Suprapubic skin (tissue), 4 donors: ENCODE results near the gene POLR3C.

ENCODE experiments used
- EP300 ChIP-seq: sonication (generic); formaldehyde crosslinking; IDR thresholded peaks from one replicate; pipeline ENCODE4 v1.6.1; 2017; ENCODE audit warnings: antibody characterized with exemption
- POLR2A ChIP-seq, 2 donors: fragments of 450-650 bp; IDR thresholded peaks; one replicate each; pipeline ENCODE4 v1.6.1; 2017; ENCODE audit warnings: antibody characterized with exemption in 2 of 2, mild to moderate bottlenecking in 2 of 2, moderate library complexity in 2 of 2
- POLR2AphosphoS5 ChIP-seq, 3 donors: sonication (generic); formaldehyde crosslinking; IDR thresholded peaks; one replicate each; pipeline ENCODE4 v1.6.1; 2017; ENCODE audit warnings: antibody characterized with exemption in 3 of 3
- TF ChIP-seq, protein P1 (sequence below), 2 donors: fragments of 200-600 bp in 1 of 2; fragments of 450-650 bp in 1 of 2; sonication (generic) in 1 of 2; IDR thresholded peaks; one replicate each; pipeline ENCODE4 v1.5.1; 2016 to 2019; ENCODE audit warnings: antibody characterized with exemption in 2 of 2, mild to moderate bottlenecking in 1 of 2, moderate library complexity in 1 of 2

DNA sequence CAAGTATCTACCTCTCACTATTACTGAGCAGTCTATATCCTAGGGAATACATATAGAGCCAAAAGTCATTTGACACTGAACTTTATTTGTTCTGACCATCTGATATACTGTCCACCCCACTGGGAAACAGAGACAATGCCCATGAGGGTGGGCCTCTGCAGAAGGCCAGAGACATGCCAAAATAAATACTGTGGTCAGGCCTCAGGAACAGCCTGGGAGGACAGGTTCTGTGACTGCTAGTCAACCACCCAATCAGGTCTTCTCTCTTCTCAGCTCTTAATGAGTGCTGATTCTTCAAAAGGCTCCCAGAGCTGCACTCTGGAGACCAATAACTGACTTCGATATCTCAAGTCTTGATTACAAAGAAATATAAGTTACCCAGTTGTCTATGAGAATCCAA lies 67.1 kb downstream of the POLR3C start:
- TF ChIP-seq, protein P1, sequence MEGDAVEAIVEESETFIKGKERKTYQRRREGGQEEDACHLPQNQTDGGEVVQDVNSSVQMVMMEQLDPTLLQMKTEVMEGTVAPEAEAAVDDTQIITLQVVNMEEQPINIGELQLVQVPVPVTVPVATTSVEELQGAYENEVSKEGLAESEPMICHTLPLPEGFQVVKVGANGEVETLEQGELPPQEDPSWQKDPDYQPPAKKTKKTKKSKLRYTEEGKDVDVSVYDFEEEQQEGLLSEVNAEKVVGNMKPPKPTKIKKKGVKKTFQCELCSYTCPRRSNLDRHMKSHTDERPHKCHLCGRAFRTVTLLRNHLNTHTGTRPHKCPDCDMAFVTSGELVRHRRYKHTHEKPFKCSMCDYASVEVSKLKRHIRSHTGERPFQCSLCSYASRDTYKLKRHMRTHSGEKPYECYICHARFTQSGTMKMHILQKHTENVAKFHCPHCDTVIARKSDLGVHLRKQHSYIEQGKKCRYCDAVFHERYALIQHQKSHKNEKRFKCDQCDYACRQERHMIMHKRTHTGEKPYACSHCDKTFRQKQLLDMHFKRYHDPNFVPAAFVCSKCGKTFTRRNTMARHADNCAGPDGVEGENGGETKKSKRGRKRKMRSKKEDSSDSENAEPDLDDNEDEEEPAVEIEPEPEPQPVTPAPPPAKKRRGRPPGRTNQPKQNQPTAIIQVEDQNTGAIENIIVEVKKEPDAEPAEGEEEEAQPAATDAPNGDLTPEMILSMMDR (IDR thresholded peaks at IDR 0.05): no peak
- TF ChIP-seq POLR2A (IDR thresholded peaks at IDR 0.05) (no peak), EP300 (no peak), POLR2AphosphoS5 (IDR thresholded peaks at IDR 0.05) (no peak)
